ENCODE results near the gene EBNA1BP2. TPM values are rescaled to one million over a fixed set of nuclear protein-coding genes. Genes with fewer than 3 reads are reported as not detected.

Gene EBNA1BP2
- total and polyA plus RNA-seq, 4 donors: 35.9 to 99.4 (median 58.4) TPM

DNA sequence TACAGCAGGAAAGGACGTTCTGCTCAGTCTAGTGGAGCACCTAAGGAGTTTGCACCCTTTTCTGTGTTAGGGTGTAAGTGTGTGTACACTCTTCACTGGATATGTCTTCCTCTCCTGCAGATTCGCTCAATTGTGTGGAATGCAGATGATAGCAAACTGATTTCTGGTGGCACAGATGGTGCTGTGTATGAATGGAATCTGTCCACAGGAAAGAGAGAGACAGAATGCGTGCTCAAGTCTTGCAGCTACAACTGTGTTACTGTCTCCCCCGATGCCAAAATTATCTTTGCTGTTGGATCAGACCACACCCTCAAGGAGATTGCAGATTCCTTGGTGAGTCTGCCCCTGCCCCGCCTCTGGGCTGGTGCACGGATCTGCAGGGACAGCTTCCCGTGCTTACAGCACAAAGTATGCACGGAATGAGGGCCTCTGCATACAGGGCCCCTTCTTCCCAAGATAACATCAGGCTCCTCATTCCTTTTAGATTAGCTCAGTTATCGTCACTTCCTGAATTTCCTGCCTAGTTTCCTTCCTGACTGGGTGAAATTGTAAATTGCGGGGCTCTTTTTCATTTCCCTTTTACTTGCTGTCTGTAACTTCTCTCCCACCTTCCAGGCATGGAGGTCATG is 34.6 kb upstream of the EBNA1BP2 start:
- peak overlapping the region in 1 of 2 donors; percentile 34 for H3K9ac ChIP-seq (ENCODE audit: insufficient read depth in 1 of 2, low read length in 2 of 2)
- H3K36me3 ChIP-seq (ENCODE audit: control insufficient read depth in 4 of 4, insufficient read depth in 4 of 4, low read length in 4 of 4): no peaks in the 10 kb centered on the region
- ATAC-seq (ENCODE audit: insufficient read depth, low FRiP score) (peak; percentile 86), DNase-seq (peak; percentile 76 to 82 (median 78))
- WGBS, 2 donors: 15 to 21% methylated on average over 10 of the region's 10 CpGs
- no peaks in the 10 kb centered on the region for H3K9me3 ChIP-seq (ENCODE audit: control insufficient read depth in 4 of 4, insufficient read depth in 3 of 4, low read length in 3 of 4)
- TF ChIP-seq, protein P1, sequence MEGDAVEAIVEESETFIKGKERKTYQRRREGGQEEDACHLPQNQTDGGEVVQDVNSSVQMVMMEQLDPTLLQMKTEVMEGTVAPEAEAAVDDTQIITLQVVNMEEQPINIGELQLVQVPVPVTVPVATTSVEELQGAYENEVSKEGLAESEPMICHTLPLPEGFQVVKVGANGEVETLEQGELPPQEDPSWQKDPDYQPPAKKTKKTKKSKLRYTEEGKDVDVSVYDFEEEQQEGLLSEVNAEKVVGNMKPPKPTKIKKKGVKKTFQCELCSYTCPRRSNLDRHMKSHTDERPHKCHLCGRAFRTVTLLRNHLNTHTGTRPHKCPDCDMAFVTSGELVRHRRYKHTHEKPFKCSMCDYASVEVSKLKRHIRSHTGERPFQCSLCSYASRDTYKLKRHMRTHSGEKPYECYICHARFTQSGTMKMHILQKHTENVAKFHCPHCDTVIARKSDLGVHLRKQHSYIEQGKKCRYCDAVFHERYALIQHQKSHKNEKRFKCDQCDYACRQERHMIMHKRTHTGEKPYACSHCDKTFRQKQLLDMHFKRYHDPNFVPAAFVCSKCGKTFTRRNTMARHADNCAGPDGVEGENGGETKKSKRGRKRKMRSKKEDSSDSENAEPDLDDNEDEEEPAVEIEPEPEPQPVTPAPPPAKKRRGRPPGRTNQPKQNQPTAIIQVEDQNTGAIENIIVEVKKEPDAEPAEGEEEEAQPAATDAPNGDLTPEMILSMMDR (IDR thresholded peaks at IDR 0.05; ENCODE audit: control extremely low read depth, extremely low read depth): no peak
- H3K27ac ChIP-seq (ENCODE audit: low read depth in 1 of 2, low read length in 1 of 2): peak overlapping the region; percentile 49 to 91
- no peak overlapping the region for H3K4me3 ChIP-seq
- H3K4me1 ChIP-seq (ENCODE audit: control insufficient read depth in 5 of 5, insufficient read depth in 5 of 5, low read length in 5 of 5): peaks cover 0 to 16% (median 11%) of the 10 kb centered on the region in 5 donors
- H3K27me3 ChIP-seq (ENCODE audit: control insufficient read depth in 3 of 3, insufficient read depth in 3 of 3, low read length in 2 of 3): no peaks in the 10 kb centered on the region

DNA sequence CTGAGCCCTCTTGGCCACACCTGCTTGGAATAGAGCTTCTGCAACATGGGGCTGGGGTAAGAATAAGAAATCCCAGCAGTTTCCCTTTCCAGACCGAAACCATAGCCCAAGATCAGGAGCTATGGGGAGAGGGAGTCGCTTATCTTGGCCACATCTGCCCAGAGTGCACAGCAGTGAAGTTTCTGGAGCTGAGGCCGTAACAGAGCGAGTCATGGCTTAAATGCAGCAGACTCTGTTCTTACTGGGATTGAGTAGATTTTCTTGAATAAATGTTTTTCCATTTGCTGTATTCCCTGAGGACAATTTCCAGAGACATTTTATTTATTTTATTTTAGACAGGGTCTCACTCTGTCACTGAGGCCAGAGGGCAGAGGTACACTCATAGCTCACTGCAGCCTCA is 33.6 kb upstream of the EBNA1BP2 start:
- DNase-seq: no peak
- Histone ChIP-seq H3K9ac (ENCODE audit: insufficient read depth in 1 of 2, low read length in 2 of 2) (no peak overlapping the region), H3K4me3 (no peak overlapping the region), H3K27me3 (ENCODE audit: control insufficient read depth in 3 of 3, insufficient read depth in 3 of 3, low read length in 2 of 3) (no peaks in the 10 kb centered on the region), H3K36me3 (ENCODE audit: control insufficient read depth in 4 of 4, insufficient read depth in 4 of 4, low read length in 4 of 4) (no peaks in the 10 kb centered on the region), H3K9me3 (ENCODE audit: control insufficient read depth in 4 of 4, insufficient read depth in 3 of 4, low read length in 3 of 4) (peaks cover 0 to 4% (median 0%) of the 10 kb centered on the region in 4 donors), H3K4me1 (ENCODE audit: control insufficient read depth in 5 of 5, insufficient read depth in 5 of 5, low read length in 5 of 5) (peaks cover 0 to 16% (median 11%) of the 10 kb centered on the region in 5 donors), H3K27ac (ENCODE audit: low read depth in 1 of 2, low read length in 1 of 2) (peak overlapping the region in 1 of 2 donors; percentile 79)
- TF ChIP-seq, protein P1 (IDR thresholded peaks at IDR 0.05; ENCODE audit: control extremely low read depth, extremely low read depth): no peak
- ATAC-seq (ENCODE audit: insufficient read depth, low FRiP score): no peak
- 90 to 95% methylated on average over 4 of the region's 4 CpGs for WGBS, 2 donors

DNA sequence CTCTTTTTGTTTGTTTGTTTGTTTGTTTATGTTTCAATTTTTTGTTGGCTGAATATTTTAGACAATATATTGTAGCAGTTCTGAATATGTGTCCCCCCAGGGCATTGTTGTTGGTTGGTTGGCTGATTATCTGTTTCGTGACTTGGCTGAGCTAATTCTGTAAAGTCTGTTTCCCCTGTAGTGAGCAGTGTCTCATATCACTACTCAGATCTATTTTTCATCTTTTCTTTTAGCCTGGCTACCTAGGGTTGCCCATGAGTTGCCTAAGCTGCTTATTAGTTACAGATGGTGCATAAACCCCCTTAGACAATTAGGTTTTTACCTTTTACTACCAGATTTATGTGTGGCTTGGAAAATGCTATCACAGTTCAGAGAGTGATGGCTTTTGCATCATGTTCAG is 32.3 kb upstream of the EBNA1BP2 start:
- Histone ChIP-seq H3K4me3 (no peak overlapping the region), H3K27me3 (ENCODE audit: control insufficient read depth in 3 of 3, insufficient read depth in 3 of 3, low read length in 2 of 3) (no peaks in the 10 kb centered on the region), H3K27ac (ENCODE audit: low read depth in 1 of 2, low read length in 1 of 2) (no peak overlapping the region), H3K4me1 (ENCODE audit: control insufficient read depth in 5 of 5, insufficient read depth in 5 of 5, low read length in 5 of 5) (peaks cover 0 to 16% (median 11%) of the 10 kb centered on the region in 5 donors), H3K36me3 (ENCODE audit: control insufficient read depth in 4 of 4, insufficient read depth in 4 of 4, low read length in 4 of 4) (no peaks in the 10 kb centered on the region), H3K9me3 (ENCODE audit: control insufficient read depth in 4 of 4, insufficient read depth in 3 of 4, low read length in 3 of 4) (peaks cover 0 to 4% (median 0%) of the 10 kb centered on the region in 4 donors), H3K9ac (ENCODE audit: insufficient read depth in 1 of 2, low read length in 2 of 2) (no peak overlapping the region)
- TF ChIP-seq, protein P1 (IDR thresholded peaks at IDR 0.05; ENCODE audit: control extremely low read depth, extremely low read depth): no peak
- DNase-seq (no peak), ATAC-seq (ENCODE audit: insufficient read depth, low FRiP score) (no peak)
- 86 to 87% methylated on average over 1 of the region's 1 CpG for WGBS, 2 donors
